ENCODE data around the gene LRCH3. TPM values are rescaled to one million over a fixed set of nuclear protein-coding genes. Genes with fewer than 3 reads are reported as not detected.
A peak's percentile ranks its signal among the peaks of the same experiment; 100 is the strongest.

The LRCH3 gene
- total and polyA plus RNA-seq, 9 of the 15 experiments (the other 6 are each of a cell fraction or from before 2014, with no cell fraction given), result 4.6 to 75.3 (median 30.3) TPM

DNA sequence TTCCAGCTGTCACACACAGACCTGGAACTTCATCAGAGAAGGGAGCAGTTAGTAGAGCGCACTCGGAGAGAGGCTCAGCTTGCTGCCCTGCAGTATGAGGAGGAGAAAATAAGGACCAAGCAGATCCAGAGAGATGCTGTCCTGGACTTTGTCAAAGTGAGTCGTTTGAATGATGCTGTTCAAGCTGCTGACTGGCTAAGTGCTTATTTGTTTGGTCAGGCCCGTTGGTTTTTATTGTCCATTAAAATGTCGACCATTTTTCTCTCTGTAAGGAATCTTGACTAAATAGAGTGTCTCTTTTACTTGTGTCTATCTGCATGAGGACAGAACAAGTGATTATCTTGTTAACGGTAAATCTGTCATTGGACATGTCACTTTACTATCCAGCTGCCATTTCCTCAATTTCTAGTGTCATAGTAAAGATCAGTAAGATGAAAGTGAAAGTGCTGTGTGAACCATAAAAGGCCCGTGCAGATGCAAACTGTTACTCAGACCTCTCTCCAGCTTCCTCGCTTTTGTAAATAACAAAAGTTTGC is 56.9 kb downstream of the LRCH3 start (continued):
- TF ChIP-seq TEAD4 (IDR thresholded peaks at IDR 0.05; ENCODE audit: low read length), result peak; percentile 8; the same call in 1 of the 2 replicates
- TF ChIP-seq TEAD4 (CRISPR knock-in tag; IDR thresholded peaks at IDR 0.05; ENCODE audit: borderline replicate concordance), result no peak
- TF ChIP-seq SMC3 (conservative IDR thresholded peaks at IDR 0.05; ENCODE audit: insufficient read depth, low read depth, low read length), result no peak
- 0 out of 2 replicates have a peak, but pooled peaks have one; percentile 51 for TF ChIP-seq GATA2 (CRISPR knock-in tag; IDR thresholded peaks at IDR 0.05)

DNA sequence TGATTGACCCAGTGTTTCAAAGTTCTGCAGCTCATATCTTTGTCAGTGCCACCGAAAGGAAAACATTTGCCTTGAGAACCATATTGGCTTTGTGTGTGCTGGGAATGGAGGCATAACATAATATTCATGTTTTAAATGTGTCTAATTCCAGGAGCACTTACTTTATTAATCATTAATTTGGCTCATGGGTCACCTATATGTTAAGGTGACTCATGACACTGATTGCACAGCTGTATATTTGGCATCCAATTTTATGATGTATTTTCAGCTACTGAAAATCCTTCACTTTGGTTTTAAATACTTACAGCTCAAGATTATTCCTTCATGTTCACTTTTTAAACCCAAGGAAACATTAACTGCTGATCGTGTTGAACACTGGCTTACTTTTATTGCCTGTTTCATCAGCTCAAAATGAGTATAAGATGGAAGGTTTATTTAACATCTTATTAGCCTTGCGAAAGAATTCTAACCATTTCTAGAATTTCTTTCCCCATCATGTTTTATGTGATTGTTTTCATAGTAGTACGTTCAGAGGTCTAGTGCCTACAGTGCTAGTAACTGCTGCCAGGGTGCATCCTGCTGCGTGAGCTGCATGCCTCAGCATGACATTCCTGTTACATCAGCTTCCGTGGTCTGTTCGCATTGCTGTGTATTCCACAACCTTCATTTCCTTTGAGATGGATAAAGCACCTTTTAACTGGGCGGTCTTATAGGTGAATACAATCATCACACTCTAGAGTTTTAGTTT is 63.7 kb downstream of the LRCH3 start:
- no peaks in the 10 kb centered on the region for H3K4me1 ChIP-seq (replicated peaks in 1 of 2; ENCODE audit: control insufficient read depth in 2 of 2, insufficient read depth in 2 of 2, low read length in 2 of 2)
- H3K27me3 ChIP-seq (ENCODE audit: control insufficient read depth in 2 of 2, insufficient read depth in 2 of 2, low read length in 2 of 2), result no peaks in the 10 kb centered on the region
- POLR2A ChIA-PET, result no interaction called here
- no peak overlapping the region for H3K9ac ChIP-seq (ENCODE audit: insufficient read depth in 1 of 2, low read depth in 2 of 2, low read length in 2 of 2)
- peaks cover 63% of the 10 kb centered on the region for H3K36me3 ChIP-seq (ENCODE audit: control insufficient read depth, insufficient read depth, low read length)
- H3K79me2 ChIP-seq (ENCODE audit: control insufficient read depth, insufficient read depth, low read length), result no peaks in the 10 kb centered on the region
- ATAC-seq (no peak), FAIRE-seq (no peak), DNase-seq (ENCODE audit: extremely low read depth in 1 of 4, low spot score in 3 of 4) (no peak)
- no peak overlapping the region for H3K4me2 ChIP-seq (ENCODE audit: insufficient read depth, low read length)
- no peaks in the 10 kb centered on the region for H3K9me1 ChIP-seq (ENCODE audit: control insufficient read depth, insufficient read depth, low read length)
- CTCF ChIA-PET (ENCODE audit: low intra/inter-chr PET ratio), result interaction anchor here (0.6 kb wide), 1 partner anchor 30 kb away, joined by 3 read pairs; no protein-coding TSS in a partner anchor
- no peak overlapping the region for H3K4me3 ChIP-seq
- 92% methylated on average over 8 of the region's 8 CpGs for WGBS (ENCODE audit: insufficient coverage, low coverage, missing lambda C conversion rate)
- no peaks in the 10 kb centered on the region for H4K20me1 ChIP-seq (replicated peaks; ENCODE audit: control insufficient read depth, insufficient read depth, low read length)
- H2AFZ ChIP-seq (ENCODE audit: low read depth, low read length), result no peak overlapping the region
- no TSS peak for BruUV-seq (replicated peaks)
- TF ChIP-seq CEBPG (CRISPR knock-in tag; IDR thresholded peaks at IDR 0.05), result no peak
- TF ChIP-seq CEBPG (tag; conservative IDR thresholded peaks at IDR 0.05 in 1 of 2, IDR thresholded peaks at IDR 0.05 in 1 of 2), result peak in 1 of 2 experiments; percentile 52; a peak in 1 of 4 replicates
- peak; percentile 26; the same call in 1 of the 2 replicates for TF ChIP-seq DMBX1 (CRISPR knock-in tag; IDR thresholded peaks at IDR 0.05; ENCODE audit: borderline replicate concordance)
- no peak for TF ChIP-seq ZNF175 (CRISPR knock-in tag; IDR thresholded peaks at IDR 0.05; ENCODE audit: low read depth)
- no peaks in the 10 kb centered on the region for H3K9me3 ChIP-seq (replicated peaks; ENCODE audit: control insufficient read depth, insufficient read depth, low read depth, low read length)
- in situ Hi-C loops (cut with MboI) (no loop called here), intact Hi-C loops (cut with micrococcal nuclease) (no loop called here)
- H3K27ac ChIP-seq (ENCODE audit: extremely low read depth, low read depth, low read length), result no peak overlapping the region
